CD4-positive, alpha-beta T cell (primary cell): Measurements from ENCODE around the gene UTP18. TPM values are rescaled to one million over a fixed set of nuclear protein-coding genes. Genes with fewer than 3 reads are reported as not detected.

ENCODE experiments used
- ATAC-seq: fragments of 200-7000 bp; cut with Tn5 transposase; one replicate; pipeline ENCODE4 v1.10.0; 2022; ENCODE audit warnings: mild to moderate bottlenecking; ENCODE audit not compliant: poor library complexity
- CTCF ChIA-PET: fragments of 350-600 bp; sonication (Branson Sonifier 250); formaldehyde crosslinking; loops from one replicate; lab custom pipeline; 2021; ENCODE audit warnings: antibody characterized with exemption, inconsistent platforms; lab: Charles Lee
- POLR2A ChIA-PET: fragments of 350-600 bp; sonication (Branson Sonifier 250); formaldehyde crosslinking; loops from one replicate; lab custom pipeline; 2021; ENCODE audit warnings: antibody characterized with exemption, inconsistent platforms; lab: Charles Lee
- DNase-seq, 14 experiments: peaks; one replicate each; pipeline ENCODE4 v3.0.0-alpha.2; 2013 to 2020; ENCODE audit warnings: mixed read lengths in 2 of 14
- H3K27ac ChIP-seq, 2 donors: one replicate each; pipeline versions ENCODE4 v1.5.1 to v1.7.0; 2013; ENCODE audit warnings: low read length in 2 of 2, low read depth in 1 of 2, mild to moderate bottlenecking in 1 of 2
- H3K27me3 ChIP-seq, 2 experiments: 1 replicate in 1 of 2; 2 replicates in 1 of 2; pipeline versions ENCODE4 v1.6.1 to v1.7.0; 2013; ENCODE audit warnings: low read length in 2 of 2, control low read depth in 1 of 2, mild to moderate bottlenecking in 1 of 2, moderate library complexity in 1 of 2; ENCODE audit not compliant: insufficient read depth in 2 of 2, control insufficient read depth in 1 of 2
- H3K36me3 ChIP-seq: one replicate; pipeline ENCODE4 v1.6.1; 2013; ENCODE audit warnings: low read length, control low read depth; ENCODE audit not compliant: insufficient read depth
- H3K4me1 ChIP-seq: one replicate; pipeline ENCODE4 v1.6.1; 2013; ENCODE audit warnings: low read length, control low read depth; ENCODE audit not compliant: insufficient read depth
- H3K4me3 ChIP-seq: one replicate; pipeline ENCODE4 v1.5.1; 2013; ENCODE audit warnings: mild to moderate bottlenecking, low read length, moderate library complexity
- H3K9me3 ChIP-seq, 2 experiments: 1 replicate in 1 of 2; 2 replicates in 1 of 2; pipeline versions ENCODE4 v1.6.1 to v1.7.0; 2013; ENCODE audit warnings: low read length in 2 of 2, mild to moderate bottlenecking in 2 of 2, control low read depth in 1 of 2, moderate library complexity in 1 of 2; ENCODE audit not compliant: control insufficient read depth in 1 of 2, insufficient read depth in 1 of 2
- H3K27ac Mint-ChIP-seq: one replicate; pipeline ENCODE4 v1.8.0; 2020; ENCODE audit warnings: mixed read lengths
- H3K27me3 Mint-ChIP-seq: one replicate; pipeline ENCODE4 v1.8.0; 2021; ENCODE audit warnings: mixed read lengths
- H3K36me3 Mint-ChIP-seq: one replicate; pipeline ENCODE4 v1.8.0; 2021; ENCODE audit warnings: low read depth, mixed read lengths
- H3K4me1 Mint-ChIP-seq: one replicate; pipeline ENCODE4 v1.8.0; 2021; ENCODE audit warnings: low read depth, mixed read lengths
- H3K4me3 Mint-ChIP-seq: one replicate; pipeline ENCODE4 v1.8.0; 2020; ENCODE audit warnings: mild to moderate bottlenecking, mixed read lengths
- H3K9me3 Mint-ChIP-seq: one replicate; pipeline ENCODE4 v1.8.0; 2020; ENCODE audit warnings: mixed read lengths
- CTCF ChIP-seq: fragments of 200-600 bp; IDR thresholded peaks from one replicate; pipeline ENCODE4 v1.8.0; 2022; ENCODE audit warnings: antibody characterized with exemption, mild to moderate bottlenecking
- intact Hi-C, 2 experiments: fragments of 100-400 bp; cut with DNase I in 1 of 2; cut with micrococcal nuclease in 1 of 2; formaldehyde crosslinking; loops; one replicate each; pipeline versions ENCODE4 v1.15.1 to v1.9.0; 2023 to 2025; cut with DNase I, micrococcal nuclease
- total RNA-seq, 174 experiments: library from RNA in 2 of 174; stranded (reverse) in 2 of 174; gene quantifications; one replicate each; pipeline ENCODE4 v1.2.3 and lab custom pipeline; 2021 to 2026

UTP18 gene
- total RNA-seq, 2 experiments from 2014 or later, result 48.5 to 49.8 TPM

GRCh38 chr17:51240275-51240674 is 20.1 kb upstream of the UTP18 start:
- no peaks in the 10 kb centered on the region for H3K36me3 ChIP-seq
- DNase-seq (no peak), ATAC-seq (no peak)
- H3K9me3 ChIP-seq, result no peaks in the 10 kb centered on the region
- no peaks in the 10 kb centered on the region for H3K27me3 ChIP-seq
- no peak overlapping the region for H3K4me3 ChIP-seq
- Mint-ChIP-seq H3K27me3 (no peaks in the 10 kb centered on the region), H3K4me3 (no peak overlapping the region), H3K27ac (no peak overlapping the region), H3K9me3 (no peaks in the 10 kb centered on the region), H3K36me3 (peaks cover 7% of the 10 kb centered on the region), H3K4me1 (peaks cover 73% of the 10 kb centered on the region)
- POLR2A ChIA-PET, result no interaction called here
- CTCF ChIA-PET, result no interaction called here
- H3K4me1 ChIP-seq, result peaks cover 4% of the 10 kb centered on the region
- TF ChIP-seq CTCF, result no peak
- intact Hi-C loops, result no loop called here
- no peak overlapping the region for H3K27ac ChIP-seq

- Histone ChIP-seq H3K9me3 (no peaks in the 10 kb centered on the region), H3K4me3 (no peak overlapping the region), H3K27ac (no peak overlapping the region), H3K4me1 (no peaks in the 10 kb centered on the region), H3K36me3 (no peaks in the 10 kb centered on the region), H3K27me3 (no peaks in the 10 kb centered on the region)
- Mint-ChIP-seq H3K36me3 (peaks cover 15% of the 10 kb centered on the region), H3K4me1 (peaks cover 43% of the 10 kb centered on the region), H3K9me3 (no peaks in the 10 kb centered on the region), H3K27me3 (no peaks in the 10 kb centered on the region), H3K4me3 (no peak overlapping the region), H3K27ac (no peak overlapping the region)
- no peak for TF ChIP-seq CTCF
- intact Hi-C loops, result no loop called here
- ChIA-PET POLR2A (no interaction called here), CTCF (no interaction called here)
- ATAC-seq, result no peak
- DNase-seq, result no peak
Observed at GRCh38 chr17:51244041-51244440, 16.3 kb upstream of the UTP18 start.

- CTCF ChIA-PET, result no interaction called here
- H3K27ac ChIP-seq, result no peak overlapping the region
- no peak overlapping the region for H3K4me3 ChIP-seq
- DNase-seq (no peak), ATAC-seq (no peak)
- H3K9me3 Mint-ChIP-seq, result no peaks in the 10 kb centered on the region
- intact Hi-C loops, result no loop called here
- no peak overlapping the region for H3K27ac Mint-ChIP-seq
- H3K4me1 Mint-ChIP-seq, result peaks cover 28% of the 10 kb centered on the region
- H3K9me3 ChIP-seq, result no peaks in the 10 kb centered on the region
- no peaks in the 10 kb centered on the region for H3K27me3 Mint-ChIP-seq
- H3K4me1 ChIP-seq, result no peaks in the 10 kb centered on the region
- POLR2A ChIA-PET, result no interaction called here
- no peak for TF ChIP-seq CTCF
- H3K27me3 ChIP-seq, result no peaks in the 10 kb centered on the region
- no peak overlapping the region for H3K4me3 Mint-ChIP-seq
- no peaks in the 10 kb centered on the region for H3K36me3 ChIP-seq
- peaks cover 19% of the 10 kb centered on the region for H3K36me3 Mint-ChIP-seq
Observed at GRCh38 chr17:51245535-51245934, 14.8 kb upstream of the UTP18 start.
